RKO (cell line): ENCODE results near the gene AGT.
"Not testable (repeated sequence)": the region's sequence is repeated elsewhere in the genome, so short reads cannot be mapped to it uniquely, and the experiment has no call there.

Experiments used
- DNase-seq: peaks from one replicate; pipeline ENCODE4 v3.0.0-alpha.2; 2016; ENCODE audit warnings: low spot score

The AGT gene

GRCh38 chr1:230743899-230744298, 30.0 kb upstream of the AGT start:
- no peak for DNase-seq

GRCh38 chr1:230739564-230740290, 25.8 kb upstream of the AGT start:
- DNase-seq: no peak

- no peak for DNase-seq
These were observed 23.8 kb upstream of the AGT start for GRCh38 chr1:230737622-230738262.

- no peak for DNase-seq
These were observed 21.5 kb upstream of the AGT start for GRCh38 chr1:230735447-230735846.

- no peak for DNase-seq
These were observed 17.1 kb upstream of the AGT start for GRCh38 chr1:230730977-230731376.

- DNase-seq: no peak
These were observed 14.9 kb upstream of the AGT start for GRCh38 chr1:230728710-230729392.

GRCh38 chr1:230725256-230726012, 11.5 kb upstream of the AGT start:
- no peak for DNase-seq

GRCh38 chr1:230721849-230722522, 8.1 kb upstream of the AGT start:
- not testable (repeated sequence) for DNase-seq

GRCh38 chr1:230717251-230717650, 3.3 kb upstream of the AGT start:
- no peak for DNase-seq

GRCh38 chr1:230716453-230716852, 2.5 kb upstream of the AGT start:
- not testable (repeated sequence) for DNase-seq

GRCh38 chr1:230715510-230715909, 1.6 kb upstream of the AGT start:
- DNase-seq: no peak

GRCh38 chr1:230713547-230713914, 391 bp downstream of the AGT start:
- DNase-seq: no peak

- DNase-seq: no peak
These were observed 784 bp downstream of the AGT start for GRCh38 chr1:230713138-230713537.

GRCh38 chr1:230712470-230712942, 1.4 kb downstream of the AGT start:
- no peak for DNase-seq

GRCh38 chr1:230711245-230711644, 2.7 kb downstream of the AGT start:
- no peak for DNase-seq

- DNase-seq: no peak
These were observed 3.4 kb downstream of the AGT start for GRCh38 chr1:230710543-230710904.

- no peak for DNase-seq
These were observed 4.0 kb downstream of the AGT start for GRCh38 chr1:230709619-230710542.

- no peak for DNase-seq
These were observed 5.0 kb downstream of the AGT start for GRCh38 chr1:230708631-230709580.

- DNase-seq: no peak
These were observed 5.9 kb downstream of the AGT start for GRCh38 chr1:230707732-230708630.
